ENCODE measurements around the gene CDX1. TPM values are rescaled to one million over a fixed set of nuclear protein-coding genes. Genes with fewer than 3 reads are reported as not detected.
A peak's percentile ranks its signal among the peaks of the same experiment; 100 is the strongest.

Gene CDX1
- total RNA-seq, 4 donors from 2014 or later: 0.26 to 0.76 TPM; not detected in 2

- TF ChIP-seq EP300 (IDR thresholded peaks at IDR 0.05) (no peak), POLR2AphosphoS5 (IDR thresholded peaks at IDR 0.05) (no peak), POLR2A (IDR thresholded peaks at IDR 0.05) (no peak), CTCF (IDR thresholded peaks at IDR 0.05) (no peak)
- no peak overlapping the region for H3K27ac ChIP-seq
- H3K9me3 ChIP-seq: no peaks in the 10 kb centered on the region
- no peaks in the 10 kb centered on the region for H3K27me3 ChIP-seq
- H3K4me3 ChIP-seq: no peak overlapping the region
- no peaks in the 10 kb centered on the region for H3K4me1 ChIP-seq
- H3K36me3 ChIP-seq: peaks cover 59% of the 10 kb centered on the region
- peak in 1 of 2 donors; percentile 60 for DNase-seq (ENCODE audit: low spot score in 2 of 2)
- 100% methylated on average over 1 of the region's 3 CpGs for WGBS
These were observed 46.5 kb upstream of the CDX1 start for GRCh38 chr5:150120062-150120441.

GRCh38 chr5:150120617-150121447 lies 45.7 kb upstream of the CDX1 start:
- no peak overlapping the region for H3K27ac ChIP-seq
- peaks cover 65% of the 10 kb centered on the region for H3K36me3 ChIP-seq
- no peak overlapping the region for H3K4me3 ChIP-seq
- no peaks in the 10 kb centered on the region for H3K27me3 ChIP-seq
- H3K9me3 ChIP-seq: no peaks in the 10 kb centered on the region
- 87% methylated on average over 17 of the region's 19 CpGs for WGBS
- no peaks in the 10 kb centered on the region for H3K4me1 ChIP-seq
- no peak for TF ChIP-seq CTCF (IDR thresholded peaks at IDR 0.05)
- no peak for TF ChIP-seq POLR2AphosphoS5 (IDR thresholded peaks at IDR 0.05)
- no peak for TF ChIP-seq EP300 (IDR thresholded peaks at IDR 0.05)
- no peak for TF ChIP-seq POLR2A (IDR thresholded peaks at IDR 0.05)
- DNase-seq (ENCODE audit: low spot score in 2 of 2): peak in 1 of 2 donors; percentile 54

- TF ChIP-seq POLR2AphosphoS5 (IDR thresholded peaks at IDR 0.05) (no peak), POLR2A (IDR thresholded peaks at IDR 0.05) (no peak), CTCF (IDR thresholded peaks at IDR 0.05) (no peak), EP300 (IDR thresholded peaks at IDR 0.05) (no peak)
- H3K4me1 ChIP-seq: no peaks in the 10 kb centered on the region
- no peak overlapping the region for H3K4me3 ChIP-seq
- peaks cover 69% of the 10 kb centered on the region for H3K36me3 ChIP-seq
- no peaks in the 10 kb centered on the region for H3K27me3 ChIP-seq
- no peaks in the 10 kb centered on the region for H3K9me3 ChIP-seq
- no peak overlapping the region for H3K27ac ChIP-seq
- 97% methylated on average over 13 of the region's 14 CpGs for WGBS
- DNase-seq (ENCODE audit: low spot score in 2 of 2): peak in 1 of 2 donors; percentile 56
These were observed 45.0 kb upstream of the CDX1 start for GRCh38 chr5:150121448-150122157.

GRCh38 chr5:150122158-150122510 lies 44.4 kb upstream of the CDX1 start:
- Histone ChIP-seq H3K27ac (no peak overlapping the region), H3K36me3 (peaks cover 69% of the 10 kb centered on the region), H3K27me3 (no peaks in the 10 kb centered on the region), H3K9me3 (no peaks in the 10 kb centered on the region), H3K4me1 (no peaks in the 10 kb centered on the region), H3K4me3 (no peak overlapping the region)
- no peak for TF ChIP-seq CTCF (IDR thresholded peaks at IDR 0.05)
- no peak for TF ChIP-seq POLR2AphosphoS5 (IDR thresholded peaks at IDR 0.05)
- TF ChIP-seq EP300 (IDR thresholded peaks at IDR 0.05): no peak
- no peak for TF ChIP-seq POLR2A (IDR thresholded peaks at IDR 0.05)
- no peak for DNase-seq (ENCODE audit: low spot score in 2 of 2)
- 53% methylated on average over 5 of the region's 5 CpGs for WGBS
